Epithelial cell of proximal tubule (primary cell): ENCODE data around the gene DSE. TPM values are rescaled to one million over a fixed set of nuclear protein-coding genes. Genes with fewer than 3 reads are reported as not detected.

ENCODE experiments used
- DNase-seq: peaks from one replicate; pipeline ENCODE4 v3.0.0-alpha.2; 2011; ENCODE audit warnings: low read depth
- H3K4me3 ChIP-seq: 2 replicates; pipeline ENCODE4 v1.5.1; 2011; ENCODE audit warnings: low read depth, mild to moderate bottlenecking, low read length
- total RNA-seq: library from RNA; depleted of rRNA; stranded (reverse); fragments of >200 nt; gene quantifications from 2 replicates; pipeline ENCODE4 v1.2.3, GENCODE V29; 2015
- TF ChIP-seq, protein P1 (sequence below): conservative IDR thresholded peaks from 2 replicates; pipeline ENCODE4 v1.5.1; 2012; ENCODE audit warnings: low read depth, mild to moderate bottlenecking, low read length

DSE gene
- total RNA-seq, 1 donor from 2014 or later = 36.1 TPM

- TF ChIP-seq, protein P1, sequence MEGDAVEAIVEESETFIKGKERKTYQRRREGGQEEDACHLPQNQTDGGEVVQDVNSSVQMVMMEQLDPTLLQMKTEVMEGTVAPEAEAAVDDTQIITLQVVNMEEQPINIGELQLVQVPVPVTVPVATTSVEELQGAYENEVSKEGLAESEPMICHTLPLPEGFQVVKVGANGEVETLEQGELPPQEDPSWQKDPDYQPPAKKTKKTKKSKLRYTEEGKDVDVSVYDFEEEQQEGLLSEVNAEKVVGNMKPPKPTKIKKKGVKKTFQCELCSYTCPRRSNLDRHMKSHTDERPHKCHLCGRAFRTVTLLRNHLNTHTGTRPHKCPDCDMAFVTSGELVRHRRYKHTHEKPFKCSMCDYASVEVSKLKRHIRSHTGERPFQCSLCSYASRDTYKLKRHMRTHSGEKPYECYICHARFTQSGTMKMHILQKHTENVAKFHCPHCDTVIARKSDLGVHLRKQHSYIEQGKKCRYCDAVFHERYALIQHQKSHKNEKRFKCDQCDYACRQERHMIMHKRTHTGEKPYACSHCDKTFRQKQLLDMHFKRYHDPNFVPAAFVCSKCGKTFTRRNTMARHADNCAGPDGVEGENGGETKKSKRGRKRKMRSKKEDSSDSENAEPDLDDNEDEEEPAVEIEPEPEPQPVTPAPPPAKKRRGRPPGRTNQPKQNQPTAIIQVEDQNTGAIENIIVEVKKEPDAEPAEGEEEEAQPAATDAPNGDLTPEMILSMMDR = no peak
- H3K4me3 ChIP-seq = no peak overlapping the region
- DNase-seq = no peak
These were observed 62.5 kb downstream of the DSE start for GRCh38 chr6:116433206-116433712.

DNA sequence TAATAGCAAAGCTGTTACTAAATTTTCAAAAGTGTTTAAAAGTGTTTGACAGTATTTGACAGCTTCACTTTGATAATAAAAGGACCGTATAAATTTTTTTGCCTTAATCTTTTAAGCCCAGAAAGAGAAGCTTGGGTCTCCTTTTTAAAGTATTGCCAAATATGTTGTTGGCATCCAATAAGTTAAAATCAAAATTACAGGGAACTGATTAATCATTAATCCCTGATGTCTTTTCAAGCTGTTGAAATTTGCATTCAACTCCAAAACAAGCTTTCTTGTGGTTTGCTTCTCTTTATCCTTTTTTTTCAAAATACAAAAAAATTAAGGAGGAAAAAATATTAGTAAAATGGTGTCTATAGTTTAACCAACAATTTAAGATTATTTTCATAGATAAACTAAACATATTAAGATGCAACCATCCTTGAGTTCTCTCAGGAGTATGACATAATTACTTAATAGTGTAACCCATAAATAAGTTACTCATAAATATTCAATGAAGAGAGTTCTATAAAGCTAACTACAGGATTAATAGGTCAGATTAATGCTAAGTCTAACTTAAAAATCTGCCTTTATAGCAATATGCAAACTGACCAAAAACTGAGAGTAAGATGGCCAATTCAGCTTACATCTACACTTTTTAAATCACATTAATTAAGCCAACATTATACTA, 63.4 kb downstream of the DSE start:
- H3K4me3 ChIP-seq = no peak overlapping the region
- TF ChIP-seq, protein P1 = no peak
- DNase-seq = no peak

DNA sequence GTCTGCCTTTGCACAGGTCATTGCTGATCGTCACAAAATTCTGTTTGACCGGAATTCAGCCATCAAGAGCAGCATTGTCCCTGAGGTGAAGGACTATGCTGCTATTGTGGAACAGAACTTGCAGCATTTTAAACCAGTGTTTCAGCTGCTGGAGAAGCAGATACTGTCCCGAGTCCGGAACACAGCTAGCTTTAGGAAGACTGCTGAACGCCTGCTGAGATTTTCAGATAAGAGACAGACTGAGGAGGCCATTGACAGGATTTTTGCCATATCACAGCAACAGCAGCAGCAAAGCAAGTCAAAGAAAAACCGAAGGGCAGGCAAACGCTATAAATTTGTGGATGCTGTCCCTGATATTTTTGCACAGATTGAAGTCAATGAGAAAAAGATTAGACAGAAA, 65.8 kb downstream of the DSE start:
- TF ChIP-seq, protein P1 = no peak
- DNase-seq = no peak
- H3K4me3 ChIP-seq = no peak overlapping the region

DNA sequence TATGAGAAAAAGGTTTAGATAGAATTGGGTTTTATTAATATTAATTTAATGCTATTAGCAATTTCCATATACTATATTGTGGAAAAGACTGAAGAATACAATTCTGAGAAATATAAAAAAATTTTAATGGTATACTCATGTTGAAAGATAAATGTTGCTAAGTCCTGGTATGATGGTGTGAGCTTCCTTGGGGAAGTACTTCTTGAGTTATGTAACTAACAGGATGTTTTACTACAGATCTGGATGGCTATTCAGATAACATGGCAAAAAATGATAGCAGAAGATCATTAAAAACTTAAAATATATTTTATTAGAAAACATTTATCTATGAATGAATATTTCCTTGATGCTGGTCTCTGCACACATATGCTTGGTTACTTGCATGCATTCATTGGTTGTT, 66.9 kb downstream of the DSE start:
- TF ChIP-seq, protein P1 = no peak
- DNase-seq = no peak
- no peak overlapping the region for H3K4me3 ChIP-seq

DNA sequence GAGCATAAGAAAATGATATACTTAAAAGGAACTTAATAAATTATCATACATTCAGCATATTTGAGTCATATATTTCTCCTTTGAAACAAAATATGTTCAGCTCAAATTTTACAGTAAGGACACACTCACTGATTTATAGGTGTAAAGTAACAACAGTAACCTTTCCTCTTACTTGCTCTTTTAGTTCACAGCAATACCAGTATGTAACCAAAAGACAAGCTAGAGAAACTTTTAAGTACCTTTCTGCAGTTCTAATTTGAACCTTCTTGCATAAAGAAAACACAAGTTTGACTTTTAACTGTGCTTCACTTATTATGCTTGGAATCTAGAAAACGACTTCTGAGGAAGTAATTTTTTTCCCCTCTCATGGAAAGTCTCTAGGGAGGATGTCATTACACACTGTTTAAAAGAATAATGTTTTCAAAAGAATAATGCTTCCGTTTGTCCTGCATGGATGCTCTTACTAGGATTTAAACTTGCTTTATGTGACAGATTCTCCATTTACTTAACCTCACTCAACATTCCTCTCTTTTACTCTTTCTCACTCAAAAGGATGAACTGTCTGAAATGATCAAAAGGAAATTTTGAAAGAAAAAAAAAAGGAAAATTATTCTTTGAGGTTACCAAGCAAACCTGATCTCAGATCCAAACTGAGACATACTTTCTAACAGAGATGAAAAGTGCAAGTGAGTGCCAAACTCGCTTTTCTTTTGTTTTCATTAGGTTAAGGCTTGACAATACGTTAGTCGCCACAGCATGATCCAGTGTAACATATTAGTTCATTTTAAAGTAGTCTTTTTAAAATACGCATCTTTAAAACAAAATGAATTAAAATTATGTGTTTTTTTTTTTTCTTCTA, 68.1 kb downstream of the DSE start:
- no peak overlapping the region for H3K4me3 ChIP-seq
- no peak for DNase-seq
- TF ChIP-seq, protein P1 = no peak

- no peak overlapping the region for H3K4me3 ChIP-seq
- no peak for DNase-seq
- TF ChIP-seq, protein P1 = no peak
These were observed 68.8 kb downstream of the DSE start for GRCh38 chr6:116439522-116440051.
